ENCODE data around the gene FBXO34. TPM values are rescaled to one million over a fixed set of nuclear protein-coding genes. Genes with fewer than 3 reads are reported as not detected.

Gene FBXO34
- total and polyA plus RNA-seq, 2 of the 13 experiments (the other 11 are each of a cell fraction or from before 2014, with no cell fraction given): 8.8 to 13.5 TPM

- TF ChIP-seq NONO (IDR thresholded peaks at IDR 0.05): no peak
- TF ChIP-seq NONO (CRISPR knock-in tag; conservative IDR thresholded peaks at IDR 0.05): no peak; the same call in 1 of the 2 replicates
- TF ChIP-seq CHD4 (IDR thresholded peaks at IDR 0.05; ENCODE audit: borderline replicate concordance, low read length): no peak
- no peak for TF ChIP-seq GLI4 (CRISPR knock-in tag; IDR thresholded peaks at IDR 0.05; ENCODE audit: borderline replicate concordance)
- no peak for TF ChIP-seq GMEB2 (CRISPR knock-in tag; IDR thresholded peaks at IDR 0.05; ENCODE audit: low read depth)
- TF ChIP-seq, protein P1, sequence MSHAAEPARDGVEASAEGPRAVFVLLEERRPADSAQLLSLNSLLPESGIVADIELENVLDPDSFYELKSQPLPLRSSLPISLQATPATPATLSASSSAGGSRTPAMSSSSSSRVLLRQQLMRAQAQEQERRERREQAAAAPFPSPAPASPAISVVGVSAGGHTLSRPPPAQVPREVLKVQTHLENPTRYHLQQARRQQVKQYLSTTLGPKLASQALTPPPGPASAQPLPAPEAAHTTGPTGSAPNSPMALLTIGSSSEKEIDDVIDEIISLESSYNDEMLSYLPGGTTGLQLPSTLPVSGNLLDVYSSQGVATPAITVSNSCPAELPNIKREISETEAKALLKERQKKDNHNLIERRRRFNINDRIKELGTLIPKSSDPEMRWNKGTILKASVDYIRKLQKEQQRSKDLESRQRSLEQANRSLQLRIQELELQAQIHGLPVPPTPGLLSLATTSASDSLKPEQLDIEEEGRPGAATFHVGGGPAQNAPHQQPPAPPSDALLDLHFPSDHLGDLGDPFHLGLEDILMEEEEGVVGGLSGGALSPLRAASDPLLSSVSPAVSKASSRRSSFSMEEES (CRISPR knock-in tag; IDR thresholded peaks at IDR 0.05): no peak
- TF ChIP-seq ZNF143 (CRISPR knock-in tag; IDR thresholded peaks at IDR 0.05): no peak
- TF ChIP-seq PHB2 (IDR thresholded peaks at IDR 0.05; ENCODE audit: partially characterized antibody): no peak
- no peak for TF ChIP-seq SRSF4 (IDR thresholded peaks at IDR 0.05; ENCODE audit: low read depth, low read length, poor library complexity, severe bottlenecking)
- TF ChIP-seq RERE (CRISPR knock-in tag; IDR thresholded peaks at IDR 0.05; ENCODE audit: low read depth): no peak
- no peak for TF ChIP-seq ZBTB2 (CRISPR knock-in tag; IDR thresholded peaks at IDR 0.05; ENCODE audit: low read depth)
- TF ChIP-seq ZNF446 (CRISPR knock-in tag; IDR thresholded peaks at IDR 0.05): no peak
- no peak for TF ChIP-seq ZNF639 (CRISPR knock-in tag; conservative IDR thresholded peaks at IDR 0.05)
- TF ChIP-seq, protein P2, sequence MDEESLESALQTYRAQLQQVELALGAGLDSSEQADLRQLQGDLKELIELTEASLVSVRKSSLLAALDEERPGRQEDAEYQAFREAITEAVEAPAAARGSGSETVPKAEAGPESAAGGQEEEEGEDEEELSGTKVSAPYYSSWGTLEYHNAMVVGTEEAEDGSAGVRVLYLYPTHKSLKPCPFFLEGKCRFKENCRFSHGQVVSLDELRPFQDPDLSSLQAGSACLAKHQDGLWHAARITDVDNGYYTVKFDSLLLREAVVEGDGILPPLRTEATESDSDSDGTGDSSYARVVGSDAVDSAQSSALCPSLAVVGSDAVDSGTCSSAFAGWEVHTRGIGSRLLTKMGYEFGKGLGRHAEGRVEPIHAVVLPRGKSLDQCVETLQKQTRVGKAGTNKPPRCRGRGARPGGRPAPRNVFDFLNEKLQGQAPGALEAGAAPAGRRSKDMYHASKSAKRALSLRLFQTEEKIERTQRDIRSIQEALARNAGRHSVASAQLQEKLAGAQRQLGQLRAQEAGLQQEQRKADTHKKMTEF (CRISPR knock-in tag; IDR thresholded peaks at IDR 0.05): no peak
Measured at GRCh38 chr14:55271572-55272298, 514 bp downstream of the FBXO34 start (continued).

Measured in HepG2 (cell line).